A673 (cell line): ENCODE data around the gene EPHB3. TPM values are rescaled to one million over a fixed set of nuclear protein-coding genes. Genes with fewer than 3 reads are reported as not detected.

Experiments used
- BruUV-seq: library from RNA; stranded (reverse); fragments of 400-500 nt; replicated peaks from 2 replicates; lab custom pipeline; 2021; lab: Mats Ljungman, UMichigan
- CTCF ChIA-PET: fragments of 300-600 bp; sonication (Branson Sonifier 250); formaldehyde crosslinking; loops from one replicate; lab custom pipeline; 2022; ENCODE audit warnings: antibody characterized with exemption; lab: Charles Lee
- POLR2A ChIA-PET: fragments of 300-600 bp; sonication (Branson Sonifier 250); formaldehyde crosslinking; loops from one replicate; lab custom pipeline; 2022; ENCODE audit warnings: antibody characterized with exemption; ENCODE audit not compliant: low non-redundant PET; lab: Charles Lee
- DNase-seq: peaks from one replicate; pipeline ENCODE4 v3.0.0-alpha.2; 2015; ENCODE audit warnings: low spot score
- H3K27ac ChIP-seq: fragments of 200-600 bp; sonication (generic); 2 replicates; pipeline ENCODE4 v1.5.1; 2016; ENCODE audit warnings: mixed run types, low read depth, mild to moderate bottlenecking, mixed read lengths, antibody characterized with exemption, low read length; ENCODE audit not compliant: poor library complexity, severe bottlenecking
- H3K27me3 ChIP-seq: fragments of 200-600 bp; sonication (generic); replicated peaks from 2 replicates; pipeline ENCODE4 v1.6.1; 2017; ENCODE audit warnings: mixed run types, low read depth, mild to moderate bottlenecking, mixed read lengths, antibody characterized with exemption, low read length; ENCODE audit not compliant: insufficient read depth, poor library complexity
- H3K36me3 ChIP-seq: fragments of 200-600 bp; sonication (generic); 2 replicates; pipeline ENCODE4 v1.6.1; 2016; ENCODE audit warnings: mixed run types, mild to moderate bottlenecking, mixed read lengths, antibody characterized with exemption, low read length; ENCODE audit not compliant: insufficient read depth, poor library complexity, severe bottlenecking
- H3K4me1 ChIP-seq: fragments of 200-600 bp; sonication (generic); 2 replicates; pipeline ENCODE4 v1.6.1; 2017; ENCODE audit warnings: mixed run types, mild to moderate bottlenecking, mixed read lengths, antibody characterized with exemption, low read length; ENCODE audit not compliant: insufficient read depth, poor library complexity, severe bottlenecking
- H3K4me3 ChIP-seq: fragments of 200-600 bp; sonication (generic); 2 replicates; pipeline ENCODE4 v1.5.1; 2016; ENCODE audit warnings: low read depth, mixed run types, mild to moderate bottlenecking, mixed read lengths, low read length; ENCODE audit not compliant: poor library complexity, severe bottlenecking
- H3K9me3 ChIP-seq: fragments of 200-600 bp; sonication (generic); 2 replicates; pipeline ENCODE4 v1.6.1; 2016; ENCODE audit warnings: mixed run types, low read depth, mild to moderate bottlenecking, mixed read lengths, antibody characterized with exemption, low read length; ENCODE audit not compliant: poor library complexity, severe bottlenecking
- CTCF ChIP-seq: fragments of 300-800, 200-600 bp; sonication (generic); conservative IDR thresholded peaks from 2 replicates; pipeline ENCODE4 v1.5.1; 2017; ENCODE audit warnings: low read depth, mild to moderate bottlenecking, antibody characterized with exemption, low read length, moderate library complexity, mixed read lengths
- EZH2 ChIP-seq: fragments of 200-600 bp; sonication (generic); IDR thresholded peaks from 2 replicates; pipeline ENCODE4 v1.6.1; 2017; ENCODE audit warnings: borderline replicate concordance, low read depth, mild to moderate bottlenecking, mixed read lengths, antibody characterized with exemption, low read length; ENCODE audit not compliant: poor library complexity, severe bottlenecking
- intact Hi-C: fragments of 100-400 bp; cut with micrococcal nuclease; formaldehyde crosslinking; loops from one replicate; pipeline ENCODE4 v1.10.0; 2022; ENCODE audit not compliant: unreplicated experiment
- total RNA-seq: library from RNA; stranded (reverse); gene quantifications from 2 replicates; pipeline ENCODE4 v1.2.3, GENCODE V29; 2021

Gene EPHB3
- total RNA-seq, 1 experiment from 2014 or later, result 15.6 TPM

- ChIA-PET POLR2A (no interaction called here), CTCF (interaction anchor here (0.8 kb wide), 1 partner anchor 163 kb away, joined by 4 read pairs; no protein-coding TSS in a partner anchor)
- DNase-seq, result no peak
- Histone ChIP-seq H3K4me1 (peaks cover 30% of the 10 kb centered on the region), H3K27ac (no peak overlapping the region), H3K27me3 (no peaks in the 10 kb centered on the region), H3K4me3 (peak overlapping the region; percentile 77), H3K9me3 (no peaks in the 10 kb centered on the region), H3K36me3 (no peaks in the 10 kb centered on the region)
- intact Hi-C loops, result no loop called here
- TSS peak; percentile 55 for BruUV-seq
- TF ChIP-seq EZH2 (no peak), CTCF (no peak)
Observed at GRCh38 chr3:184563561-184563925, 2.0 kb downstream of the EPHB3 start.

- H3K4me1 ChIP-seq, result peaks cover 31% of the 10 kb centered on the region
- POLR2A ChIA-PET, result interaction anchor here (0.7 kb wide), 1 partner anchor 1517 kb away, joined by 4 read pairs; no protein-coding TSS in a partner anchor
- intact Hi-C loops, result no loop called here
- BruUV-seq, result no TSS peak
- H3K27me3 ChIP-seq, result no peaks in the 10 kb centered on the region
- peak overlapping the region; percentile 77 for H3K4me3 ChIP-seq
- H3K9me3 ChIP-seq, result no peaks in the 10 kb centered on the region
- no peak overlapping the region for H3K27ac ChIP-seq
- no peaks in the 10 kb centered on the region for H3K36me3 ChIP-seq
- TF ChIP-seq CTCF (no peak), EZH2 (no peak)
- DNase-seq, result no peak
- CTCF ChIA-PET, result interaction anchor here (0.6 kb wide), 2 partner anchors 557 to 983 kb away, joined by 3 to 7 read pairs; no protein-coding TSS in a partner anchor
Observed at GRCh38 chr3:184563941-184564684, 2.5 kb downstream of the EPHB3 start.

GRCh38 chr3:184564685-184565385 is 3.2 kb downstream of the EPHB3 start:
- Histone ChIP-seq H3K36me3 (no peaks in the 10 kb centered on the region), H3K4me3 (peak overlapping the region; percentile 77), H3K4me1 (peaks cover 35% of the 10 kb centered on the region), H3K27me3 (no peaks in the 10 kb centered on the region), H3K27ac (no peak overlapping the region), H3K9me3 (no peaks in the 10 kb centered on the region)
- CTCF ChIA-PET, result interaction anchor here (0.6 kb wide), 2 partner anchors 556 to 984 kb away, joined by 3 to 7 read pairs; no protein-coding TSS in a partner anchor
- POLR2A ChIA-PET, result no interaction called here
- no peak for DNase-seq
- intact Hi-C loops, result no loop called here
- BruUV-seq, result no TSS peak
- TF ChIP-seq EZH2, result no peak
- TF ChIP-seq CTCF, result no peak
